HFFc6 (cell line): ENCODE results near the gene SLC29A3. TPM values are rescaled to one million over a fixed set of nuclear protein-coding genes. Genes with fewer than 3 reads are reported as not detected.

ENCODE experiments used
- DNase-seq: peaks from one replicate; pipeline ENCODE4 v3.0.0-alpha.2; 2018
- H3K27ac Mint-ChIP-seq: 2 replicates; pipeline ENCODE4 v1.8.0; 2020; ENCODE audit warnings: mild to moderate bottlenecking, mixed read lengths
- H3K27me3 Mint-ChIP-seq: 2 replicates; pipeline ENCODE4 v1.8.0; 2021; ENCODE audit warnings: mild to moderate bottlenecking, moderate library complexity, mixed read lengths; ENCODE audit not compliant: insufficient read depth
- H3K36me3 Mint-ChIP-seq: 2 replicates; pipeline ENCODE4 v1.8.0; 2021; ENCODE audit warnings: low read depth, mixed read lengths
- H3K4me1 Mint-ChIP-seq: 2 replicates; pipeline ENCODE4 v1.8.0; 2020; ENCODE audit warnings: low read depth, mixed read lengths
- H3K4me3 Mint-ChIP-seq: 2 replicates; pipeline ENCODE4 v1.8.0; 2020; ENCODE audit warnings: mild to moderate bottlenecking, moderate library complexity, mixed read lengths
- H3K9me3 Mint-ChIP-seq: 2 replicates; pipeline ENCODE4 v1.8.0; 2020; ENCODE audit warnings: mild to moderate bottlenecking, mixed read lengths
- CTCF ChIP-seq: fragments of 200-600 bp; sonication (generic); IDR thresholded peaks from 2 replicates; pipeline ENCODE4 v1.5.0; 2021; ENCODE audit warnings: antibody characterized with exemption, mild to moderate bottlenecking
- total RNA-seq, 6 experiments: library from RNA; stranded (reverse); fragmentation: NEBNext Ultra II Directional; extraction: Animal tissue kit (Norgen Biotek cat#: 25700); gene quantifications; 2 replicates in 1 of 6; 3 replicates in 5 of 6; pipeline ENCODE4 v1.2.3, GENCODE V29; 2021

The SLC29A3 gene
- total RNA-seq, 6 experiments from 2014 or later, result 2.1 to 4.4 (median 2.7) TPM

DNA sequence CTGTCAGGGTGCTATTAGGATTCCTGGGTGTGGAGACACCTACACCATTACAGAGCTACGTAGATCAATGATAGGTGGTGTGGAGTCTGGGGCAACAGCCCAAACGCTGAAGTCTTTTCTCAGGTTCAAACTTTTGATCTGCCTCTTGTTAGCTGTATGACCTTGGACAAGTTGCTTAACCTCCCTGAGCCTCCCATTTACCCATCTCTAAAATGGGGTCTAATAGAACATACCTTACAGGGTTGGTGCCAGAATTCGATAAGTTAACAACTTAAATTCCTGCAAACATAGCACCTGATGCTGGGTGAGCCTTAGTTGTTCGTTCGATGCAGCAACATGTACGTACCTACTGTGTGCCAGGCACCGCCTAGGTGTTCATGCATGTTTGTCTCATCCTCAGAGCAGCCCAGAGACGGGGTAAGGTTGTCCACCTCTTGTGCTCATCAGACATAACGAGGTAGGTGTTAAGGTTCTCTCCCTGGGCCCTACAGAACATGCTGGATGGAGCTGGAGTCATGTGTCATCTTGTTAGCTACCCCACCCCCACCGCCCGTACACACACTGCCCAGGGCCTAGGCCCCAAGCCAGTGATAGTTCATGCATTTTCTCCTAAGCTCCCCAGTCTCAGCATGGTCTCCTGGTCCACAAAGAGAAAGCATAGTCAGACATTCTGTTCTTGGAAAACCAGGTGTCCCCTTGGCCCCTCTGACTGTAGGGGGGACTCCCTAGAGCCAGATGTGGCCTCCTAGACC, 41.0 kb upstream of the SLC29A3 start:
- Mint-ChIP-seq H3K4me1 (peaks cover 4% of the 10 kb centered on the region; the same call in 1 of the 2 replicates), H3K27ac (no peak overlapping the region), H3K4me3 (no peak overlapping the region), H3K9me3 (no peaks in the 10 kb centered on the region), H3K36me3 (no peaks in the 10 kb centered on the region), H3K27me3 (peaks cover 4% of the 10 kb centered on the region)
- no peak for TF ChIP-seq CTCF
- no peak for DNase-seq

DNA sequence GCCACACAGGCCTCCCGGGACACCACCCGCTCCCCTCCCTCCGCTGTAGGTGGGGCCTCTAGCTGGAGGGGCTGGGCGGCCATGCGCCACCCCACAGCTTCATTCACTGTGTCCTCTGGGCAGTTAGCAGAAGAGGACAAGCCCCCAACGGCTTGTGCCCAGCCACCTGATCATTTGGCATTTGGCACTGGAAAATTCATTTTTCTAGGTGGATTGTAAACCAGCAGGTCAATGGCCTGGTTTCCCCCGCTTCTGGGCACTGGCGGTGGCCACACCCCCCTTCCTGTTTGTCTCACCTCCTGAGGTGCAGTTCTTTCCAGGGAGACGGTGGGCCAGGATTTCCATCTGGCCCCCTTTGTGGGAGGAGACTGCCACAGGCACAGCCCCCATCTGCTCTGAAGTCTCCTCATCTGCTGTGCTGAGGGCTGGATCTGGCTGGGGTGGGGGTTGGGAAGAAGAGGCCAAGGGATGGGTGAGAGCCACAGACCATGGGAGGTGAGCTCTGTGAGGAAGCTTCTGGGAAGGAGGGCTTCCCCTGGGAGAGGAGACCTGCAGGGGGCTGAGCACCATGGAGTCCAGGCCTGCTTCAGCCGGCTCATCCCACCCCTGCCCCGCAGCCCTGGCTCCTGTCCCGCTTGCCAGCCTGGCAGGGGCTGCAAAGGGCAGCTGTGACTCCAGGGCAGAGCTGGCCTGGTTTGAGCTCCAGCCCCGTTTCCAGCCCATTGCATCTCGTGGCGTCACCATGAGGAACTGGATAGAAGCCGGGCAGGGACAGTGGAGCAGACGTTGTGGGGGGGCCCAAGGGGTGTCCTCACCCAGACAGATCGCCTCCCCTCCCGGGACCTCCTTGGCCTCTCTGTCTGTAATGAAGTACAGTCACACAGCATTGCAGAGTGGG, 40.1 kb upstream of the SLC29A3 start:
- TF ChIP-seq CTCF, result no peak
- peaks cover 4% of the 10 kb centered on the region; the same call in 1 of the 2 replicates for H3K4me1 Mint-ChIP-seq
- no peak for DNase-seq
- H3K4me3 Mint-ChIP-seq, result no peak overlapping the region
- no peaks in the 10 kb centered on the region for H3K9me3 Mint-ChIP-seq
- no peak overlapping the region for H3K27ac Mint-ChIP-seq
- H3K27me3 Mint-ChIP-seq, result peaks cover 4% of the 10 kb centered on the region
- no peaks in the 10 kb centered on the region for H3K36me3 Mint-ChIP-seq

GRCh38 chr10:71279590-71280170, 39.4 kb upstream of the SLC29A3 start:
- no peak overlapping the region for H3K4me3 Mint-ChIP-seq
- H3K27ac Mint-ChIP-seq, result no peak overlapping the region
- H3K36me3 Mint-ChIP-seq, result no peaks in the 10 kb centered on the region
- H3K9me3 Mint-ChIP-seq, result no peaks in the 10 kb centered on the region
- DNase-seq, result no peak
- no peak for TF ChIP-seq CTCF
- H3K4me1 Mint-ChIP-seq, result peaks cover 4% of the 10 kb centered on the region; the same call in 1 of the 2 replicates
- H3K27me3 Mint-ChIP-seq, result peaks cover 4% of the 10 kb centered on the region

DNA sequence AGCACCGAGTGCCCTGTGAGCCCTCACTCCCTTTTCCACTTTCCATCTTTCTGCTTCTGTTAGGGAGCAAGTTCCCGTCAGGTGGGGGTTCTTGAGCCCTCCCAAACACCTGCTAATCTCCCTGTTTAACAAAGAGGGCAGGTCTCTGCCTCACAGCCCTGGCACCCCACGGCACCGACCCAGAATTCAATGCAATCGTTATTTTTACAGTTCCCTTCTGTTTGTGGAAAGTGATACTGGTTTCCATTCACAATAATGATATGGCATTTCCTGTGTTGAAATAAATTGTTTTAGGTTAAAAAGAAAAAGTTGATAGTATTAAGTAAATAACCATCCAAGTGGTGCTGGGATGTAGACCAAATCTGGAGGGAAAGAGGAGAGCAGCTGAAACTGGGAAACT, 38.8 kb upstream of the SLC29A3 start:
- DNase-seq, result no peak
- Mint-ChIP-seq H3K4me1 (peaks cover 4% of the 10 kb centered on the region; the same call in 1 of the 2 replicates), H3K4me3 (no peak overlapping the region), H3K36me3 (no peaks in the 10 kb centered on the region), H3K27ac (no peak overlapping the region), H3K9me3 (no peaks in the 10 kb centered on the region), H3K27me3 (peaks cover 4% of the 10 kb centered on the region)
- no peak for TF ChIP-seq CTCF

GRCh38 chr10:71280825-71281224, 38.2 kb upstream of the SLC29A3 start:
- peaks cover 4% of the 10 kb centered on the region; the same call in 1 of the 2 replicates for H3K4me1 Mint-ChIP-seq
- no peak for DNase-seq
- H3K4me3 Mint-ChIP-seq, result no peak overlapping the region
- H3K27ac Mint-ChIP-seq, result no peak overlapping the region
- TF ChIP-seq CTCF, result no peak
- peaks cover 4% of the 10 kb centered on the region; the same call in 1 of the 2 replicates for H3K27me3 Mint-ChIP-seq
- no peaks in the 10 kb centered on the region for H3K9me3 Mint-ChIP-seq
- H3K36me3 Mint-ChIP-seq, result no peaks in the 10 kb centered on the region
